Cortex of kidney (tissue), 1 donor: Measurements from ENCODE around the gene SMAD3.
"Not testable (repeated sequence)": the region's sequence is repeated elsewhere in the genome, so short reads cannot be mapped to it uniquely, and the experiment has no call there.

Experiments used
- DNase-seq: peaks from one replicate; lab custom pipeline; 2025; lab: John Stamatoyannopoulos, UW

SMAD3 gene

GRCh38 chr15:67145710-67146109, 80.3 kb downstream of the SMAD3 start:
- DNase-seq = no peak

- DNase-seq = no peak
These were observed 80.8 kb downstream of the SMAD3 start for GRCh38 chr15:67146234-67146633.

GRCh38 chr15:67146875-67147381, 81.5 kb downstream of the SMAD3 start:
- no peak for DNase-seq

GRCh38 chr15:67147396-67147949, 82.1 kb downstream of the SMAD3 start:
- no peak for DNase-seq

GRCh38 chr15:67148196-67148701, 82.8 kb downstream of the SMAD3 start:
- no peak for DNase-seq

GRCh38 chr15:67149068-67149772, 83.8 kb downstream of the SMAD3 start:
- DNase-seq = no peak

GRCh38 chr15:67149773-67150022, 84.3 kb downstream of the SMAD3 start:
- no peak for DNase-seq

GRCh38 chr15:67150023-67150860, 84.8 kb downstream of the SMAD3 start:
- no peak for DNase-seq

GRCh38 chr15:67152429-67152828, 87.0 kb downstream of the SMAD3 start:
- DNase-seq = no peak

GRCh38 chr15:67153044-67153443, 87.6 kb downstream of the SMAD3 start:
- DNase-seq = not testable (repeated sequence)

- DNase-seq = no peak
These were observed 88.8 kb downstream of the SMAD3 start for GRCh38 chr15:67154249-67154648.

- no peak for DNase-seq
These were observed 91.0 kb downstream of the SMAD3 start for GRCh38 chr15:67156426-67156825.

- DNase-seq = no peak
These were observed 91.4 kb downstream of the SMAD3 start for GRCh38 chr15:67156834-67157233.

- no peak for DNase-seq
These were observed 92.3 kb downstream of the SMAD3 start for GRCh38 chr15:67157521-67158252.

GRCh38 chr15:67158367-67158766, 93.0 kb downstream of the SMAD3 start:
- DNase-seq = no peak

GRCh38 chr15:67161412-67161811, 96.0 kb downstream of the SMAD3 start:
- no peak for DNase-seq

GRCh38 chr15:67161881-67162280, 96.5 kb downstream of the SMAD3 start:
- no peak for DNase-seq

- DNase-seq = no peak
These were observed 97.8 kb downstream of the SMAD3 start for GRCh38 chr15:67163180-67163579.

GRCh38 chr15:67164401-67164791, 99.0 kb downstream of the SMAD3 start:
- DNase-seq = no peak

GRCh38 chr15:67164811-67165253, 99.4 kb downstream of the SMAD3 start:
- DNase-seq = no peak

- DNase-seq = no peak
These were observed 100.2 kb downstream of the SMAD3 start for GRCh38 chr15:67165254-67166253.
